ENCODE measurements around the gene PHACTR1.

PHACTR1 gene

GRCh38 chr6:13135152-13135551 lies 418.6 kb downstream of the PHACTR1 start:
- Histone ChIP-seq H3K27ac (ENCODE audit: low read length) (no peak overlapping the region), H4K20me1 (ENCODE audit: insufficient read depth, low read length) (no peaks in the 10 kb centered on the region), H2AFZ (ENCODE audit: low read depth, low read length) (no peak overlapping the region), H3K4me2 (ENCODE audit: low read length) (no peak overlapping the region), H3K4me3 (ENCODE audit: low read length) (no peak overlapping the region), H3K4me1 (ENCODE audit: low read length) (no peaks in the 10 kb centered on the region), H3K27me3 (ENCODE audit: low read depth, low read length) (peaks cover 3% of the 10 kb centered on the region; the same call in 1 of the 2 replicates), H3K9me3 (ENCODE audit: insufficient read depth, low read length) (no peaks in the 10 kb centered on the region), H3K36me3 (replicated peaks; ENCODE audit: low read depth, low read length) (no peaks in the 10 kb centered on the region), H3K79me2 (ENCODE audit: low read length) (no peaks in the 10 kb centered on the region), H3K9ac (ENCODE audit: low read length) (no peak overlapping the region)
- no peak for TF ChIP-seq EZH2phosphoT487 (IDR thresholded peaks at IDR 0.05; ENCODE audit: low read depth)
- no peak for TF ChIP-seq CTCF (IDR thresholded peaks at IDR 0.05; ENCODE audit: low read depth, low read length)

GRCh38 chr6:13139119-13139518 lies 422.6 kb downstream of the PHACTR1 start:
- TF ChIP-seq EZH2phosphoT487 (IDR thresholded peaks at IDR 0.05; ENCODE audit: low read depth), result no peak
- no peak for TF ChIP-seq CTCF (IDR thresholded peaks at IDR 0.05; ENCODE audit: low read depth, low read length)
- H3K9me3 ChIP-seq (ENCODE audit: insufficient read depth, low read length), result no peaks in the 10 kb centered on the region
- no peak overlapping the region for H3K4me2 ChIP-seq (ENCODE audit: low read length)
- no peak overlapping the region for H3K27ac ChIP-seq (ENCODE audit: low read length)
- H3K4me1 ChIP-seq (ENCODE audit: low read length), result no peaks in the 10 kb centered on the region
- H3K4me3 ChIP-seq (ENCODE audit: low read length), result no peak overlapping the region
- no peaks in the 10 kb centered on the region for H3K79me2 ChIP-seq (ENCODE audit: low read length)
- H4K20me1 ChIP-seq (ENCODE audit: insufficient read depth, low read length), result no peaks in the 10 kb centered on the region
- H3K27me3 ChIP-seq (ENCODE audit: low read depth, low read length), result no peaks in the 10 kb centered on the region
- no peaks in the 10 kb centered on the region for H3K36me3 ChIP-seq (replicated peaks; ENCODE audit: low read depth, low read length)
- H3K9ac ChIP-seq (ENCODE audit: low read length), result no peak overlapping the region
- H2AFZ ChIP-seq (ENCODE audit: low read depth, low read length), result no peak overlapping the region

GRCh38 chr6:13140980-13141379 lies 424.4 kb downstream of the PHACTR1 start:
- Histone ChIP-seq H3K4me3 (ENCODE audit: low read length) (no peak overlapping the region), H3K9me3 (ENCODE audit: insufficient read depth, low read length) (no peaks in the 10 kb centered on the region), H2AFZ (ENCODE audit: low read depth, low read length) (no peak overlapping the region), H3K4me2 (ENCODE audit: low read length) (no peak overlapping the region), H3K36me3 (replicated peaks; ENCODE audit: low read depth, low read length) (no peaks in the 10 kb centered on the region), H3K27me3 (ENCODE audit: low read depth, low read length) (no peaks in the 10 kb centered on the region), H3K9ac (ENCODE audit: low read length) (no peak overlapping the region), H3K79me2 (ENCODE audit: low read length) (no peaks in the 10 kb centered on the region), H3K27ac (ENCODE audit: low read length) (no peak overlapping the region), H4K20me1 (ENCODE audit: insufficient read depth, low read length) (no peaks in the 10 kb centered on the region), H3K4me1 (ENCODE audit: low read length) (no peaks in the 10 kb centered on the region)
- TF ChIP-seq CTCF (IDR thresholded peaks at IDR 0.05; ENCODE audit: low read depth, low read length) (no peak), EZH2phosphoT487 (IDR thresholded peaks at IDR 0.05; ENCODE audit: low read depth) (no peak)

GRCh38 chr6:13141387-13141786 lies 424.8 kb downstream of the PHACTR1 start:
- H3K9ac ChIP-seq (ENCODE audit: low read length), result no peak overlapping the region

More at GRCh38 chr6:13141387-13141786, 424.8 kb downstream of the PHACTR1 start:
- no peak overlapping the region for H3K27ac ChIP-seq (ENCODE audit: low read length)
- H3K4me2 ChIP-seq (ENCODE audit: low read length), result no peak overlapping the region
- H4K20me1 ChIP-seq (ENCODE audit: insufficient read depth, low read length), result no peaks in the 10 kb centered on the region
- no peaks in the 10 kb centered on the region for H3K36me3 ChIP-seq (replicated peaks; ENCODE audit: low read depth, low read length)
- no peaks in the 10 kb centered on the region for H3K4me1 ChIP-seq (ENCODE audit: low read length)
- no peaks in the 10 kb centered on the region for H3K79me2 ChIP-seq (ENCODE audit: low read length)
- H3K27me3 ChIP-seq (ENCODE audit: low read depth, low read length), result no peaks in the 10 kb centered on the region
- no peak overlapping the region for H3K4me3 ChIP-seq (ENCODE audit: low read length)
- H2AFZ ChIP-seq (ENCODE audit: low read depth, low read length), result no peak overlapping the region
- H3K9me3 ChIP-seq (ENCODE audit: insufficient read depth, low read length), result no peaks in the 10 kb centered on the region
- TF ChIP-seq EZH2phosphoT487 (IDR thresholded peaks at IDR 0.05; ENCODE audit: low read depth) (no peak), CTCF (IDR thresholded peaks at IDR 0.05; ENCODE audit: low read depth, low read length) (no peak)

Measured in OCI-LY3 (cell line).